Vagina (tissue), 2 donors: Measurements from ENCODE around the gene SPRED1. TPM values are rescaled to one million over a fixed set of nuclear protein-coding genes. Genes with fewer than 3 reads are reported as not detected.

Source experiments
- DNase-seq, 2 donors: peaks; one replicate each; pipeline ENCODE4 v3.0.0-alpha.2; 2017; ENCODE audit errors: extremely low spot score in 2 of 2
- H3K27ac ChIP-seq: fragments of 200-600 bp; sonication (generic); one replicate; pipeline ENCODE4 v1.5.1; 2019
- H3K27me3 ChIP-seq: fragments of 200-600 bp; sonication (generic); one replicate; pipeline ENCODE4 v1.5.1; 2019
- H3K36me3 ChIP-seq, 2 donors: fragments of 200-600 bp; sonication (generic); one replicate each; pipeline ENCODE4 v1.5.1; 2017 to 2019
- H3K4me1 ChIP-seq: fragments of 200-600 bp; sonication (generic); one replicate; pipeline ENCODE4 v1.5.1; 2019
- H3K4me3 ChIP-seq, 2 donors: fragments of 200-600 bp; sonication (generic); 1 replicate in 1 of 2; 2 replicates in 1 of 2; pipeline ENCODE4 v1.5.1; 2016 to 2019
- H3K9me3 ChIP-seq: fragments of 200-600 bp; sonication (generic); one replicate; pipeline ENCODE4 v1.5.1; 2019
- CTCF ChIP-seq, 3 experiments: fragments of 450-650 bp in 2 of 3; fragments of 200-600 bp in 1 of 3; sonication (generic) in 1 of 3; IDR thresholded peaks; one replicate each; pipeline ENCODE4 v1.5.1; 2017 to 2019; ENCODE audit warnings: antibody characterized with exemption in 3 of 3, mild to moderate bottlenecking in 2 of 3, moderate library complexity in 2 of 3
- POLR2A ChIP-seq, 2 donors: fragments of 450-650 bp; IDR thresholded peaks; one replicate each; pipeline ENCODE4 v1.6.1; 2017; ENCODE audit warnings: antibody characterized with exemption in 2 of 2, mild to moderate bottlenecking in 2 of 2, moderate library complexity in 2 of 2
- POLR2AphosphoS5 ChIP-seq, 2 donors: sonication (generic); formaldehyde crosslinking; IDR thresholded peaks; one replicate each; pipeline ENCODE4 v1.9.0; 2017; ENCODE audit warnings: antibody characterized with exemption in 2 of 2, mild to moderate bottlenecking in 2 of 2, low read depth in 1 of 2; ENCODE audit not compliant: insufficient read depth in 1 of 2
- intact Hi-C: fragments of 100-400 bp; cut with DNase I; formaldehyde crosslinking; loops from one replicate; pipeline ENCODE4 v1.15.1; 2023
- total RNA-seq: library from RNA; depleted of rRNA; stranded (reverse); fragments of >200 nt; gene quantifications from one replicate; pipeline ENCODE4 v1.2.3, GENCODE V29; 2016

Gene SPRED1
- total RNA-seq, 1 donor from 2014 or later = 16.7 TPM

DNA sequence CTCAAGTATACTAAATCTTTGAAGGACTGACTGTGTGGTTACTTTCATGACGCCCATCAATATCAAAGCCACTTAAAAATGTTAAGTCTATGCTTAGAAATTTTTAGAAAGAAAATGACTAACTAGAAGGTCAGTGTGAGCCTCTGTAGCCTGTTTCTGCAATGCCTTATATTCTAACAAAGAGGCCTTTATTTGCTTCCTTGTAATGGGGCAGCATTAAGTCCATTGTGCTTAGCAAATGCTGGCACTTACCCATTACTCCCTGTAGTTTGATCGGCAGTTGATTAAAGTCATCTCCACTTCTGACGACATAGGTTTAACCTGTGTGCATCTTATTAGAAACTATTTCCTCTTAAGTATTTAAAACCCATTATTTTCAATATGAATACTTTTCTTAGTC, 109.7 kb downstream of the SPRED1 start:
- Histone ChIP-seq H3K4me1 (no peaks in the 10 kb centered on the region), H3K27ac (no peak overlapping the region), H3K27me3 (no peaks in the 10 kb centered on the region), H3K9me3 (no peaks in the 10 kb centered on the region), H3K36me3 (no peaks in the 10 kb centered on the region), H3K4me3 (no peak overlapping the region)
- no peak for TF ChIP-seq POLR2A (IDR thresholded peaks at IDR 0.05)
- TF ChIP-seq CTCF (IDR thresholded peaks at IDR 0.05) = no peak
- no peak for TF ChIP-seq POLR2AphosphoS5 (IDR thresholded peaks at IDR 0.05; ENCODE audit: insufficient read depth in 1 of 2, low read depth in 1 of 2)
- DNase-seq = no peak
- intact Hi-C loops = no loop called here

GRCh38 chr15:38367476-38367875, 114.8 kb downstream of the SPRED1 start:
- DNase-seq = no peak
- no peaks in the 10 kb centered on the region for H3K9me3 ChIP-seq
- H3K4me1 ChIP-seq = peaks cover 4% of the 10 kb centered on the region
- H3K36me3 ChIP-seq = no peaks in the 10 kb centered on the region
- TF ChIP-seq CTCF (IDR thresholded peaks at IDR 0.05) (no peak), POLR2A (IDR thresholded peaks at IDR 0.05) (no peak), POLR2AphosphoS5 (IDR thresholded peaks at IDR 0.05; ENCODE audit: insufficient read depth in 1 of 2, low read depth in 1 of 2) (no peak)
- intact Hi-C loops = no loop called here
- H3K27ac ChIP-seq = no peak overlapping the region
- H3K27me3 ChIP-seq = no peaks in the 10 kb centered on the region
- no peak overlapping the region for H3K4me3 ChIP-seq

GRCh38 chr15:38369936-38370478, 117.4 kb downstream of the SPRED1 start:
- H3K9me3 ChIP-seq = no peaks in the 10 kb centered on the region
- H3K27ac ChIP-seq = peak overlapping the region; percentile 11
- H3K4me3 ChIP-seq = no peak overlapping the region
- no peaks in the 10 kb centered on the region for H3K27me3 ChIP-seq
- no peak for TF ChIP-seq CTCF (IDR thresholded peaks at IDR 0.05)
- no peak for TF ChIP-seq POLR2AphosphoS5 (IDR thresholded peaks at IDR 0.05; ENCODE audit: insufficient read depth in 1 of 2, low read depth in 1 of 2)
- TF ChIP-seq POLR2A (IDR thresholded peaks at IDR 0.05) = no peak
- H3K4me1 ChIP-seq = peaks cover 4% of the 10 kb centered on the region
- DNase-seq = no peak
- H3K36me3 ChIP-seq = no peaks in the 10 kb centered on the region
- intact Hi-C loops = no loop called here

- no peaks in the 10 kb centered on the region for H3K36me3 ChIP-seq
- no peak for DNase-seq
- peaks cover 13% of the 10 kb centered on the region for H3K4me1 ChIP-seq
- TF ChIP-seq POLR2AphosphoS5 (IDR thresholded peaks at IDR 0.05; ENCODE audit: insufficient read depth in 1 of 2, low read depth in 1 of 2) = no peak
- no peak for TF ChIP-seq POLR2A (IDR thresholded peaks at IDR 0.05)
- no peak for TF ChIP-seq CTCF (IDR thresholded peaks at IDR 0.05)
- H3K9me3 ChIP-seq = no peaks in the 10 kb centered on the region
- intact Hi-C loops = no loop called here
- no peak overlapping the region for H3K27ac ChIP-seq
- no peaks in the 10 kb centered on the region for H3K27me3 ChIP-seq
- no peak overlapping the region for H3K4me3 ChIP-seq
Observed at GRCh38 chr15:38373016-38373415, 120.4 kb downstream of the SPRED1 start.

GRCh38 chr15:38374029-38374428, 121.4 kb downstream of the SPRED1 start:
- Histone ChIP-seq H3K4me1 (peaks cover 18% of the 10 kb centered on the region), H3K27ac (no peak overlapping the region), H3K4me3 (no peak overlapping the region), H3K36me3 (no peaks in the 10 kb centered on the region), H3K27me3 (no peaks in the 10 kb centered on the region), H3K9me3 (no peaks in the 10 kb centered on the region)
- no peak for DNase-seq
- intact Hi-C loops = no loop called here
- no peak for TF ChIP-seq POLR2AphosphoS5 (IDR thresholded peaks at IDR 0.05; ENCODE audit: insufficient read depth in 1 of 2, low read depth in 1 of 2)
- TF ChIP-seq POLR2A (IDR thresholded peaks at IDR 0.05) = no peak
- TF ChIP-seq CTCF (IDR thresholded peaks at IDR 0.05) = no peak
